Endometrial microvascular endothelial cells (primary cell): ENCODE data around the gene LETMD1. TPM values are rescaled to one million over a fixed set of nuclear protein-coding genes. Genes with fewer than 3 reads are reported as not detected.
"Not testable (repeated sequence)": the region's sequence is repeated elsewhere in the genome, so short reads cannot be mapped to it uniquely, and the experiment has no call there.

Experiments used
- in situ Hi-C: cut with HindIII; loops from 2 replicates; pipeline ENCODE4 v1.10.0; 2017; ENCODE audit warnings: low sequenced_read_pairs, low pct_unique_long_range_greater_than_20kb; ENCODE audit errors: inconsistent ontology term
- total RNA-seq: library from RNA; depleted of rRNA; stranded (reverse); fragments of >200 nt; gene quantifications from one replicate; pipeline ENCODE4 v1.2.3, GENCODE V29; 2015; ENCODE audit errors: inconsistent ontology term

The LETMD1 gene
- total RNA-seq, result 30.9 TPM

DNA sequence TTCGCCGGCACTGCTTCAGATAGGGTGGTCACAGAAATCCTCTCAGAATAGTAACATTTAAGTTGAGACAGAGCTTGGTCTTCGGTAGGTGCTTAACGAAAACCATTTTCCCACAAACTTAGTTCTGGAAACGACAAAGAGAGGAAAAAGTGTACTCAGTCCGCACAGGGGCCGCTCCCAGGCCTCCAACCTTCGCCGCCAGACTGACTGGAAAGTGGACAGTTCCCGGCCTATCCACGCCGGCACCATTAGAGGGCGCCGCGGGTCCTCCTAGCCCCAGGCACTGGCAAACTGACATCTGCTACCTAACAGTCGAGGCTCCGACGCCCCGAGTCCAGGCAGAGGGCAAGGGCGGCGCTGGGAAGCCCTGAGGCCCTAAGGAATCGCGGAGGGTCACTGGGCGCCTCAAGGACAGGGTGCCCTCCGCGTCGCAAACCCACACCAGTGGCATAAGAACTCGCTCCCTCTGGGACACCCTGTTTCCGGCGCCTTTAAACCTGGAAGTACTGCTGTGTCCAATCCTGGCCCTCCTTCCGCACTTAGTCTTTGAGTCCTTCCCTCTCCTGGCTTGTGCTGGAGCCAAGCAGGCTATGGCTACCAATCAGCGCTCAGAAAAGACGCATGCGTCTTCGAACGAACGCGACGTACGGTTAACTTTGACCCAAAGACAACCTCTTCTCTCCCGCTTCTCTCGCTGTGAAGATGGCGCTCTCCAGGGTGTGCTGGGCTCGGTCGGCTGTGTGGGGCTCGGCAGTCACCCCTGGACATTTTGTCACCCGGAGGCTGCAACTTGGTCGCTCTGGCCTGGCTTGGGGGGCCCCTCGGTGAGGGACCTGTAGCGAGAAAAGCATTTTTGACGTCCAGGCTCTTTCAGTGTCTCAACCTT lies at the start of gene LETMD1:
LETMD1 (plus strand) TSS at position 673 of the 886 bp plus-strand sequence; CDS start at position 703, 30 bp downstream.
- in situ Hi-C loops, result no loop called here

DNA sequence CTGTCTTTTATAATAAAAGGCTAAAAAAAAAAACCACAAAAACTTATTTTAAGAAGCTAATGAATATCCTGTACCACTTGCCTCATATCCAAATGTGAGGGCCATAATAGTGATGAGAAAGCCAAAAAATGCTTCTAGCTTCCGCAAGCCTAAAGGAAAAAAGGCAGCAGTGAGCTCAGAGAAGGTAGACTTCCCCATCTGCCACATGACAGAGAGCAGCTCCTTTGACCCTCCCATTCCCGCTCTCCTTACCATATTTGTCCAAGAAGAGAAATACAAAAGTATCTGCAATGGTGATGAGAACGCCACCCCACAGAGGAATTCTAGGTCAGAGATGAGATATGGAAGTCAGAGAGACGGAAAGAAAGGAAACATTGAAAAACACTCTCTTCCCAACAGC lies 49.0 kb upstream of the LETMD1 start:
- in situ Hi-C loops, result no loop called here

DNA sequence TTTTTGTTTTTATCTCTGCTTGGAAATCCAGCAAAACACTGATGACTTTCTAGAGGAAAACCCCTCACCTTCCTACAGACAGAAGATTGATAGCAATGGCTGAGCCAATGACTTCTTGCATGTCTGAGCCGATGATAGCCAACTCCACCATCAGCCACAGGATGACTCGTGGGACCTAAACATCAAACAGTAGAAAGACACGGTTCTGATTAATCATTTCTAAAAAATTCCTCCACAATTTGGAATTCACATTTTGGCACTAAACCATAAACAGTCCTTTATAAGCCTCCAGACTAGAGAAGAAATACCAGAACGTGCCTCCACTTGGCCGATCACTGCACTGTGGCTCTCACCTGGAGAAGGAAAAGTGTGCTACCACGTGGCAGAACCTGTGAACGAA lies 47.9 kb upstream of the LETMD1 start:
- in situ Hi-C loops, result no loop called here

DNA sequence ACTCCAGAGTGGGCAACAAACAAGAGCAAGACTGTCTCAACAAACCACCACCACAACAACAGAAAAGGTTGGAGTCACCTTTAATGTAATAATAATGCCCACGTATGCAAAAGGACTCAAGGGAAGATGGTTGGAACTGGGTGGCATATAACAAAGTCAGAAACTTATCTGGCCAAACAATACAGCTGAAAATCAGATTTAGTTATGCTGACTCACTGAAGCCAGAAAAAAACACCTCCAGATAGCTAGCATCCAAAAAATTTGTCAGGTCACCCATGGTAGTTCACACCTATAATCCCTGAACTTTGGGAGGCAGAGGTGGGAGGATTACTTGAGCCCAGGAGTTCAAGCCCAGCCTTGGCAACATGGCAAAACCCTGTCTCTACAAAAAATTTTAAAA lies 46.3 kb upstream of the LETMD1 start:
- in situ Hi-C loops, result no loop called here

DNA sequence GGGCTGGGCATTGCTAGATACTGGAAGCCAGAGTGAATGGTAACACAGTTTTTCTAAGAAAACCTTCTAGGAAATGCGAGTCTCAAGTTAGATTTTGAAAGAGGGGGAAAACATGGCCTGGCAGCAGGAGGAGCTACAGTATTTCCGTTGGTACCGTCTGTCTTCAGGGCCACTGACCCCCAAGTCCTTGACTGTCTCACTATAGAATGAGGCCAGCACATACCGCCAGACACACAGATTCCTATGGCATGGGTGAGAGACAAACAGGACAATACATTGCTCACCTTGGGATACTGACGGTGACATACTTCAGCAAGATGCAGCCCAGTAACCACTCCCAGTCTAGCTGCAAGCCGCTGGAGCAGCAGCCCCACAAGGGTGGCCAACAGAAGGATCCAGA lies 43.6 kb upstream of the LETMD1 start:
- in situ Hi-C loops, result no loop called here

- in situ Hi-C loops, result no loop called here
These were observed 43.1 kb upstream of the LETMD1 start for GRCh38 chr12:51005030-51005429.

DNA sequence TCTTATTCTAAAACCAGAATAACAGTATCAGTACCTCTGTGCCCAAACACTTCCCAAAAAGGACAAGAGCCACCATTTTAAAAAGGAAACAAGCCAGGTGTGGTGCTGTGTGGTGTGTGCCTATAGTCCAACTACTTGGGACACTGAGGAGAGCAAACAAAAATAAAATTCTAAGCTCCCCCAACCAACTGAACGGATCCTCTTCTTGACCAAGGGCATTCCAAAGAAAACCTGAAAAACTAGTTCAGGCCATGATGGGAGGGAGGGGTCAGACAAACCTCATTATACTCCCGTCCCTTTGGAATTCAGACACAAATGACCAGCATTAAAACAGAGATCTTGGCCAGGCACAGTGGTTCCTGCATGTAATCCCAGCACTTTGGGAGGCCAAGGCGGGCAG lies 42.5 kb upstream of the LETMD1 start:
- in situ Hi-C loops, result no loop called here

GRCh38 chr12:51008329-51009055 lies 39.6 kb upstream of the LETMD1 start:
- in situ Hi-C loops, result no loop called here

DNA sequence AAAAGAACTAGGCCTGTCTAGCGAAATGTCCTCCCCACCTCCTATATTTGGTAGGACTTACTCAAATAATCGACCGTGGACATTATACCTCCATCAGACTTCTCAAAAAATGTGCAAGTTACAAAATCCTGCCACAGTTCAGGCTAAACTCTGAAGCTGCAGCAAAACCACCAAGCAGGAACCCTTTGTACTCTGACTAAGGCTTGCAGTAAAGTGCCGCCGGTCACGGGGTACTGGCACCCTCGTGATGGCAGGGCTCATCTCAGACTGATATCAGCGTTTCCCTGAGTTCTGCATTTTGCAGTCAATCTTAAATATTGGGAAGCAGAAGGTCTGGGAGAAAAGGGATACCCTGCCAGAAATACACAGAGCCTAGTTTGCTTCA lies 39.1 kb upstream of the LETMD1 start:
- in situ Hi-C loops, result no loop called here

DNA sequence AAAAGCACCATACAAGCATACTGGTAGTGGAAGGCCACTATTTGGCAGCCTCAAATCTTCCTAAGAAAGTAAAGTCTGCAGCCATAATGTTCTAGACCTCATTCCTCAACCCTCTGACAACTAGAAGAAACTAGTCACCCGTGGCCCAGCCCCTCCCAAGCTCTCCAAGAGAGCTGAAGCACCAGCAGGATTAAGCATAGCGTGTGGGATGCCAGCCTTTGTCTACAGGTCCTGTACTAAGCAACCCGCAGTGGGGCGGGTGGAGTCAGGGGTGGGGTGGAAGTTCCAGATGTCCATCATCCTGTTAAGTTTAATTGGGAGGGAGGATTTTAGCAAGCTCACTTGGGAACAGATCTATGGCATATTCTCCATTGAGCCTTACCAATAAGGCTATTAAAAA lies 36.2 kb upstream of the LETMD1 start:
- in situ Hi-C loops, result no loop called here

DNA sequence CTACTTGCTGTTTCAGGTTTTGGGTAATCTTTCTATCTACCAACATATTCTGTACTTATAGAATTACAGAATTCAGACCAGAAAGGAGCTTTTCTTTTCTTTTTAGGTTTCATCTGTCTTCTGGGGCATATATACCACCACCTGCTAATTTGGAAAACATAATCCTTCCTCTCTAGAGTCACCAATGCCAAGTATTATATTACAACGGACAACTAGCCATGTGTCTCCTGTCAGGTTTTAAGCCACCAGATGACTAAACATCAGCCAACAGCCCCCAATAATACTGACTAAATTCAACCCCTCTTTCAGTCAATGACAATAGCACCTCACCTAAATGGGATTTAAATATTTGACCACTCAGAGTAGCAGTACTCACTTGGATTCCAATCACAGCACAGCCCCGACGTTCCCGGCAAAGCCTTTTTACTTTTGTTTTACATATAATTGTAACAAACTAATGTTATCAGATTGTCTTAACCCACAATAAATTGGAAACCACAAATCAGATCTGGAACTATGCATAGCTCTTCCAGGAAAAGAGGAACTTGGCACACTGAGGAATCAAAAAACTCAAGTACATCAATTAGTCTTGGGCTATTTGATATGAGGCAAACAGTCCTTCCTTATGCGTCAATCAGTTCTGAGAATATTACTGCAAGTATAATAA lies 35.4 kb upstream of the LETMD1 start:
- in situ Hi-C loops, result no loop called here

GRCh38 chr12:51013441-51013840 lies 34.7 kb upstream of the LETMD1 start:
- in situ Hi-C loops, result no loop called here

DNA sequence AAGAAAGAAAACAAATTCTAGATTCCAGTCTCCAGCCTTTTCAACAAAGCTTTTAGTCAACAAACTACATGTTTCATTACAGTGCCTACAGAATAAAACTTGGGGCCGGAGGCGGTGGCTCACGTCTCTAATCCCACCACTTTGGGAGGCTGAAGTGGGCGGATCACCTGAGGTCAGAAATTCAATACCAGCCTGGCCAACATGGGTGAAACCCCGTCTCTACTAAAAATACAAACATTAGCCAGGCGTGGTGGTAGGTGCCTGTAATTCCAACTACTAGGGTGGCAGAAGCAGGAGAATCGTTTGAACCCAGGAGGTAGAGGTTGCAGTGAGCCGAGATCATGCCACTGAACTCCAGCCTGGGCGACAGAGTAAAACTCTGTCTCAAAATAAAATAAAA lies 33.7 kb upstream of the LETMD1 start:
- in situ Hi-C loops, result not testable (repeated sequence)

DNA sequence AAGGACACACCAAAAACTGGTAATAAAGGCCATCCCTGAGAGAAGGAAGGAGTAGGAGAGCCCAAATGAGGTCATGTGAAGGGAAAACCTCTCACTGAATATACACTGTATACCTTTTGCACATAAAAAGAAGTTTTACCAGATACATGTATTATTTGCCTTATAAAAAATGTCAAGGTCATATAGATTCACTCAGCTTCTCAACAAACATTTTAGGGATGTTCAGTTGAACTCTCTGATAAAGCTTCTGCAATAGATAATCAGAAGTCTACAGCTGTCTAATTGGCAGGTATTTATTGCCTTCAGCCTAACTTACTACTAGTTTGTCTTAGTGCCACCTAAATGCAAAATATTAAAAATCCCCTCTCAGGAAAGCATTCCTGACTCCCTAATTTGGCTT lies 30.7 kb upstream of the LETMD1 start:
- in situ Hi-C loops, result no loop called here

- in situ Hi-C loops, result no loop called here
These were observed 29.2 kb upstream of the LETMD1 start for GRCh38 chr12:51018956-51019355.

GRCh38 chr12:51019927-51020326 lies 28.2 kb upstream of the LETMD1 start:
- in situ Hi-C loops, result no loop called here

DNA sequence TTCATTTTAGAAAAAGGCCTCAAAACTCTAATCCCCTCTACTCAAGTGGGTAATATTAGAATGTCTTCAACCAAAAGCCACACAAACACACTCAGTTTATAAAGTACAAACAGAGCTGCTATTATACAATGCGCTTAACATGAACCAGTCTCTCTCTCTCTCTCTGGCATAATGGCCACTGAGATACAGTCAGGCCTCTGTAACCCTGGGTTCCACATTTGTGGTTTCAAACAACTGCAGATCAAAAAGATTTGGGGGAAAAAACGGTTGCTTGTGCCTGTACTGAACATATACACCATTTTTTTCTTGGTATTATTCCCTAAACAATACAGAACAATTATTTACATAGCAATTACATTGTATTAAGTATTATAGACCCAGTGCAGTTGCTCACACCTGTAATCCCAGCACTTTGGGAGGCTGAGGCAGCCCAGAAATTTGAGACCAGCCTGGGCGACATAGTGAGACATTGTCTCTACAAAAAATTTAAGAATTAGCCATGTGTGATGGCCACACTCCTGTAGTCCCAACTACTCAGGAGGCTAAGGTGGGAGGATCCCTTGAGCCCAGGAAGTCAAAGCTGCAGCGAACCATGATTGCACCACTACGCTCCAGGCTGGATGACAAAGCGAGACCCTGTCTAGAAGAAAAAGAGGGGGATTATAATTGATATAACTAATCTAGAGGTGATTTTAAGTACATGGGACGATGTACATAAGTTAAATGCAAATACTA lies 27.5 kb upstream of the LETMD1 start:
- in situ Hi-C loops, result no loop called here

DNA sequence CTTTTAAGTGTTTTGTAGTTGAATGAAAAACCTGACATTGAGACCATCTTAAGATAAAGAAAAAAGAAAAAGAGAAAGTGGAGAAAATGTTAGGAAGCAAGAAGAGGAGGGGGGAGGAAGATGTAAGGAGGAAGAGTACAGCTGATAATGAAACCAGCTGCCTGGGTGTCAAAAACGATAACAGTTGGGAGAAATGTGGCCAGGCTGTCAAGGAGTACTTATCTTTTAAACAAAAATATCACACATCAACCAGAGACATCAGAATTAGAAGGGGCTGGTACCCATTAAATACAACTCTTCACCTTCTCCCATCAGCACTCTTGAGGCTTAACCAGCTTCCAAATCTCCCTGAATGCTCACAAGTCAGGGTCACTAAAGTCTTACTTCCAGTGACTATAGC lies 26.4 kb upstream of the LETMD1 start:
- in situ Hi-C loops, result no loop called here
